NCI-H1092 (cell line): ENCODE data around the gene BEGAIN.

Experiments
- DNase-seq: peaks from one replicate; lab custom pipeline; 2025; lab: John Stamatoyannopoulos, UW

BEGAIN gene

GRCh38 chr14:100536721-100537445 lies 50.3 kb downstream of the BEGAIN start:
- DNase-seq = no peak

- DNase-seq = no peak
Observed at GRCh38 chr14:100536121-100536510, 51.1 kb downstream of the BEGAIN start.

GRCh38 chr14:100535287-100536120 lies 51.7 kb downstream of the BEGAIN start:
- no peak for DNase-seq

GRCh38 chr14:100534528-100535286 lies 52.5 kb downstream of the BEGAIN start:
- no peak for DNase-seq

- no peak for DNase-seq
Observed at GRCh38 chr14:100533656-100534485, 53.3 kb downstream of the BEGAIN start.

GRCh38 chr14:100532906-100533655 lies 54.1 kb downstream of the BEGAIN start:
- DNase-seq = no peak

- no peak for DNase-seq
Observed at GRCh38 chr14:100532154-100532861, 54.9 kb downstream of the BEGAIN start.

- DNase-seq = no peak
Observed at GRCh38 chr14:100531152-100532121, 55.8 kb downstream of the BEGAIN start.

GRCh38 chr14:100530270-100531072 lies 56.7 kb downstream of the BEGAIN start:
- DNase-seq = no peak

- no peak for DNase-seq
Observed at GRCh38 chr14:100529561-100530031, 57.6 kb downstream of the BEGAIN start.

- no peak for DNase-seq
Observed at GRCh38 chr14:100528962-100529560, 58.2 kb downstream of the BEGAIN start.

GRCh38 chr14:100526632-100527031 lies 60.6 kb downstream of the BEGAIN start:
- DNase-seq = no peak

- no peak for DNase-seq
Observed at GRCh38 chr14:100526057-100526456, 61.2 kb downstream of the BEGAIN start.

- DNase-seq = no peak
Observed at GRCh38 chr14:100525615-100526014, 61.6 kb downstream of the BEGAIN start.

- DNase-seq = no peak
Observed at GRCh38 chr14:100524933-100525243, 62.3 kb downstream of the BEGAIN start.

- no peak for DNase-seq
Observed at GRCh38 chr14:100524233-100524932, 62.8 kb downstream of the BEGAIN start.

- DNase-seq = no peak
Observed at GRCh38 chr14:100523843-100524169, 63.4 kb downstream of the BEGAIN start.
